ENCODE results near the gene GAL3ST2.

- TF ChIP-seq POLR2A (IDR thresholded peaks at IDR 0.05): no peak
- TF ChIP-seq CTCF (IDR thresholded peaks at IDR 0.05): no peak
Observed at GRCh38 chr2:241752253-241752652, 24.4 kb upstream of the GAL3ST2 start.

Data from adrenal gland (tissue), 5 donors.